ENCODE results near the gene AGBL5. TPM values are rescaled to one million over a fixed set of nuclear protein-coding genes. Genes with fewer than 3 reads are reported as not detected.

The AGBL5 gene
- total RNA-seq, 2 donors from 2014 or later, result 56.9 to 76.1 TPM

DNA sequence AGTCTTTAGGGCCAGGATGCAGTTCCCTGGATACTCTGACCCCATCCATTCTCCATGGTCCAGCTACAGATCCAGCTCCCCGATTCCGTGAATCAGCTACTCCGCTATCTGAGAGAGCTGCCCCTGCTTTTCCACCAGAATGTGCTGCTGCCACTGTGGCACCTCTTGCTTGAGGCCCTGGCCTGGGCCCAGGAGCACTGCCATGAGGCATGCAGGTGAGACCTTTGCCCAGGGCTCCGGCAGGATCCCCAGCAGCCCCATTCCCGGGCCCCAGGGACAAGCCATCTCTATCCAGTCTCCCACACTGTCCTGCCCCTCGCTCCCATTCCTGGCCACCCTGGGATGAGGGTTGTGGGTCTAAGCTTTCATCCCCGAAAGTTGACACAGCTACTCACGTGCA, 11.2 kb upstream of the AGBL5 start:
- no peak for TF ChIP-seq CTCF (conservative IDR thresholded peaks at IDR 0.05)
- Histone ChIP-seq H3K36me3 (ENCODE audit: control insufficient read depth, insufficient read depth, low read length) (peaks cover 61% of the 10 kb centered on the region), H3K9me3 (ENCODE audit: control insufficient read depth, low read length) (no peaks in the 10 kb centered on the region), H3K27me3 (ENCODE audit: control insufficient read depth, insufficient read depth, low read length, poor library complexity, severe bottlenecking) (no peaks in the 10 kb centered on the region), H3K4me1 (ENCODE audit: control insufficient read depth, insufficient read depth, low read length) (no peaks in the 10 kb centered on the region), H3K9ac (ENCODE audit: extremely low read depth, low read length, poor library complexity, severe bottlenecking) (no peak overlapping the region), H3K27ac (ENCODE audit: low read depth, low read length) (no peak overlapping the region), H3K4me3 (ENCODE audit: low read length) (no peak overlapping the region)
- H3K27ac Mint-ChIP-seq, result no peak overlapping the region
- H3K36me3 Mint-ChIP-seq (ENCODE audit: low read depth), result peaks cover 63% of the 10 kb centered on the region
- DNase-seq, result no peak
- H3K9me3 Mint-ChIP-seq, result no peaks in the 10 kb centered on the region
- H3K4me1 Mint-ChIP-seq, result no peaks in the 10 kb centered on the region
- no peaks in the 10 kb centered on the region for H3K27me3 Mint-ChIP-seq (ENCODE audit: insufficient read depth)
- 93 to 100% methylated on average over 6 to 8 of the region's 8 CpGs for WGBS, 2 experiments (ENCODE audit: insufficient coverage in 1 of 2, insufficient read length in 1 of 2)
- no peak overlapping the region for H3K4me3 Mint-ChIP-seq

GRCh38 chr2:27041752-27042151, 9.7 kb upstream of the AGBL5 start:
- H3K4me3 ChIP-seq (ENCODE audit: low read length), result no peak overlapping the region
- peaks cover 47% of the 10 kb centered on the region for H3K36me3 ChIP-seq (ENCODE audit: control insufficient read depth, insufficient read depth, low read length)
- Mint-ChIP-seq H3K27ac (no peak overlapping the region), H3K4me1 (no peaks in the 10 kb centered on the region), H3K4me3 (no peak overlapping the region), H3K9me3 (no peaks in the 10 kb centered on the region), H3K36me3 (ENCODE audit: low read depth) (peaks cover 49% of the 10 kb centered on the region), H3K27me3 (ENCODE audit: insufficient read depth) (no peaks in the 10 kb centered on the region)
- H3K9me3 ChIP-seq (ENCODE audit: control insufficient read depth, low read length), result no peaks in the 10 kb centered on the region
- TF ChIP-seq CTCF (conservative IDR thresholded peaks at IDR 0.05), result no peak
- no peaks in the 10 kb centered on the region for H3K4me1 ChIP-seq (ENCODE audit: control insufficient read depth, insufficient read depth, low read length)
- DNase-seq, result no peak
- H3K27me3 ChIP-seq (ENCODE audit: control insufficient read depth, insufficient read depth, low read length, poor library complexity, severe bottlenecking), result no peaks in the 10 kb centered on the region
- 92 to 100% methylated on average over 5 of the region's 5 CpGs for WGBS, 2 experiments (ENCODE audit: insufficient coverage in 1 of 2, insufficient read length in 1 of 2)
- H3K9ac ChIP-seq (ENCODE audit: extremely low read depth, low read length, poor library complexity, severe bottlenecking), result no peak overlapping the region
- H3K27ac ChIP-seq (ENCODE audit: low read depth, low read length), result no peak overlapping the region

DNA sequence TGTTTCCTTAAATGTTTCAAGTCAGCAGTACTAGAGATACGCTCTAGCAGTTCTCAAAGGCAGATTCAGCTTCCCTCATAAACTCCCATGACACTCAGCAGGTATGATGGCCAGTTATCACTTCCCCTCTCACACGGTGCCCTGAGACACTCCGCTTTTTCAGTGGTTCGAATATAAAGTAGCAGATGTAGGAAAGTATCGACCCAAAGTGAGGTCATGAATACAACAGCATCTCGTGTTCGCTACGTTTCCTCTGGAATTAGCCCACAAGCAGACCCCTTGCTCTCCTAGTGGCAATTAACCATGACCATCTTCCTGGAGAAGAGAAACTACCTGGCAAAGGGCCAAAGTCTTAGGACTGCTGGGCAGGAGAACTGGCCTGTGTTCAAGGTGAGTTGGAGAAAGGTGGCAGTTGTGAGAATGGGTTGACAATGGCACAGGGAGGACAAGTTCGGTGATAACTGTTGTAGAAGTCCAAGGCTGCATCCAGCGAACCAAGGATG, 9.3 kb upstream of the AGBL5 start:
- no peak overlapping the region for H3K27ac Mint-ChIP-seq
- H3K36me3 Mint-ChIP-seq (ENCODE audit: low read depth), result peaks cover 44% of the 10 kb centered on the region

More for the DNA sequence above, 9.3 kb upstream of the AGBL5 start:
- DNase-seq, result no peak
- no peaks in the 10 kb centered on the region for H3K9me3 ChIP-seq (ENCODE audit: control insufficient read depth, low read length)
- no peak overlapping the region for H3K4me3 Mint-ChIP-seq
- H3K27me3 Mint-ChIP-seq (ENCODE audit: insufficient read depth), result no peaks in the 10 kb centered on the region
- no peak overlapping the region for H3K4me3 ChIP-seq (ENCODE audit: low read length)
- WGBS, 2 experiments (ENCODE audit: insufficient coverage in 1 of 2, insufficient read length in 1 of 2), result 93 to 95% methylated on average over 10 of the region's 10 CpGs
- H3K4me1 Mint-ChIP-seq, result no peaks in the 10 kb centered on the region
- peaks cover 43% of the 10 kb centered on the region for H3K36me3 ChIP-seq (ENCODE audit: control insufficient read depth, insufficient read depth, low read length)
- H3K27ac ChIP-seq (ENCODE audit: low read depth, low read length), result no peak overlapping the region
- H3K9ac ChIP-seq (ENCODE audit: extremely low read depth, low read length, poor library complexity, severe bottlenecking), result no peak overlapping the region
- no peaks in the 10 kb centered on the region for H3K9me3 Mint-ChIP-seq
- H3K27me3 ChIP-seq (ENCODE audit: control insufficient read depth, insufficient read depth, low read length, poor library complexity, severe bottlenecking), result no peaks in the 10 kb centered on the region
- no peaks in the 10 kb centered on the region for H3K4me1 ChIP-seq (ENCODE audit: control insufficient read depth, insufficient read depth, low read length)
- no peak for TF ChIP-seq CTCF (conservative IDR thresholded peaks at IDR 0.05)

Data from endodermal cell (in vitro differentiated cells).